ENCODE data around the gene CHST8. TPM values are rescaled to one million over a fixed set of nuclear protein-coding genes. Genes with fewer than 3 reads are reported as not detected.
A peak's percentile ranks its signal among the peaks of the same experiment; 100 is the strongest.

Gene CHST8
- total RNA-seq, 4 donors from 2014 or later: not detected

- DNase-seq: no peak
- 0 to 42% methylated on average over 1 to 9 of the region's 9 CpGs for WGBS, 2 donors (ENCODE audit: low coverage in 1 of 2)
- intact Hi-C loops (cut with DNase I; ENCODE audit: low total_unique reads): loop anchor here (5.0 kb wide), 1 partner anchor 336 kb away; no protein-coding TSS in a partner anchor
- TF ChIP-seq POLR2AphosphoS5 (IDR thresholded peaks at IDR 0.05) (no peak), EP300 (IDR thresholded peaks at IDR 0.05; ENCODE audit: low read depth) (no peak), CTCF (IDR thresholded peaks at IDR 0.05) (no peak), POLR2A (IDR thresholded peaks at IDR 0.05) (no peak)
- Histone ChIP-seq H3K4me3 (no peak overlapping the region), H3K27me3 (peaks cover 8% of the 10 kb centered on the region), H3K27ac (no peak overlapping the region), H3K4me1 (no peaks in the 10 kb centered on the region), H3K9me3 (no peaks in the 10 kb centered on the region), H3K36me3 (no peaks in the 10 kb centered on the region)
- in situ Hi-C loops (cut with MboI; ENCODE audit: low pct_ligation_motif_present in 1 of 4, low pct_unique_long_range_greater_than_20kb in 1 of 4, low sequenced_read_pairs in 3 of 4): loop anchor here in 3 of 4 donors (10.0 to 25.0 kb wide), 4 partner anchors 331 to 533 kb away; partner anchors contain the start of gene SLC7A10 (in 1 of the 3)
These were observed 146.2 kb downstream of the CHST8 start for GRCh38 chr19:33767898-33768413.

- Histone ChIP-seq H3K27me3 (peaks cover 8% of the 10 kb centered on the region), H3K9me3 (no peaks in the 10 kb centered on the region), H3K4me3 (no peak overlapping the region), H3K36me3 (no peaks in the 10 kb centered on the region), H3K4me1 (no peaks in the 10 kb centered on the region), H3K27ac (no peak overlapping the region)
- no peak for TF ChIP-seq CTCF (IDR thresholded peaks at IDR 0.05)
- no peak for TF ChIP-seq POLR2AphosphoS5 (IDR thresholded peaks at IDR 0.05)
- no peak for TF ChIP-seq EP300 (IDR thresholded peaks at IDR 0.05; ENCODE audit: low read depth)
- no peak for TF ChIP-seq POLR2A (IDR thresholded peaks at IDR 0.05)
- DNase-seq: no peak
- 56 to 76% methylated on average over 5 to 6 of the region's 6 CpGs for WGBS, 2 donors (ENCODE audit: low coverage in 1 of 2)
- intact Hi-C loops (cut with DNase I; ENCODE audit: low total_unique reads) (loop anchor here (5.0 kb wide), 1 partner anchor 337 kb away; no protein-coding TSS in a partner anchor), in situ Hi-C loops (cut with MboI; ENCODE audit: low pct_ligation_motif_present in 1 of 4, low pct_unique_long_range_greater_than_20kb in 1 of 4, low sequenced_read_pairs in 3 of 4) (loop anchor here in 3 of 4 donors (10.0 to 25.0 kb wide), 4 partner anchors 332 to 534 kb away; partner anchors contain the start of gene SLC7A10 (in 1 of the 3))
These were observed 147.5 kb downstream of the CHST8 start for GRCh38 chr19:33769208-33769607.

GRCh38 chr19:33770107-33770506, 148.4 kb downstream of the CHST8 start:
- Histone ChIP-seq H3K27me3 (peaks cover 8% of the 10 kb centered on the region), H3K27ac (no peak overlapping the region), H3K4me1 (no peaks in the 10 kb centered on the region), H3K36me3 (no peaks in the 10 kb centered on the region), H3K4me3 (no peak overlapping the region), H3K9me3 (no peaks in the 10 kb centered on the region)
- intact Hi-C loops (cut with DNase I; ENCODE audit: low total_unique reads): no loop called here
- 81% methylated on average over 6 of the region's 8 CpGs; no CpG with 5 or more reads in 1 of the 2 donors for WGBS, 2 donors (ENCODE audit: low coverage in 1 of 2)
- no peak for DNase-seq
- in situ Hi-C loops (cut with MboI; ENCODE audit: low pct_ligation_motif_present in 1 of 4, low pct_unique_long_range_greater_than_20kb in 1 of 4, low sequenced_read_pairs in 3 of 4): loop anchor here (5.0 to 25.0 kb wide), 8 partner anchors 225 to 535 kb away; partner anchors contain the start of gene SLC7A10 (in 1 of the 4)
- TF ChIP-seq EP300 (IDR thresholded peaks at IDR 0.05; ENCODE audit: low read depth) (no peak), POLR2AphosphoS5 (IDR thresholded peaks at IDR 0.05) (no peak)

- in situ Hi-C loops (cut with MboI; ENCODE audit: low pct_ligation_motif_present in 1 of 4, low pct_unique_long_range_greater_than_20kb in 1 of 4, low sequenced_read_pairs in 3 of 4): loop anchor here (5.0 to 25.0 kb wide), 8 partner anchors 223 to 537 kb away; partner anchors contain the start of gene SLC7A10 (in 1 of the 4)
- intact Hi-C loops (cut with DNase I; ENCODE audit: low total_unique reads): no loop called here
- H3K27me3 ChIP-seq: peaks cover 7% of the 10 kb centered on the region
These were observed 149.8 kb downstream of the CHST8 start for GRCh38 chr19:33771384-33772101.

More at GRCh38 chr19:33771384-33772101, 149.8 kb downstream of the CHST8 start:
- no peak overlapping the region for H3K27ac ChIP-seq
- TF ChIP-seq POLR2A (IDR thresholded peaks at IDR 0.05) (no peak), POLR2AphosphoS5 (IDR thresholded peaks at IDR 0.05) (no peak), CTCF (IDR thresholded peaks at IDR 0.05) (peak; percentile 82 to 88 (median 86))
- no peaks in the 10 kb centered on the region for H3K4me1 ChIP-seq
- H3K9me3 ChIP-seq: no peaks in the 10 kb centered on the region
- DNase-seq: peak; percentile 73
- 25% methylated on average over 18 of the region's 19 CpGs; no CpG with 5 or more reads in 1 of the 2 donors for WGBS, 2 donors (ENCODE audit: low coverage in 1 of 2)
- no peaks in the 10 kb centered on the region for H3K36me3 ChIP-seq
- no peak overlapping the region for H3K4me3 ChIP-seq
